Activated gamma-delta T cell (primary cell): ENCODE measurements around the gene ATF6B.
"Not testable (repeated sequence)": the region's sequence is repeated elsewhere in the genome, so short reads cannot be mapped to it uniquely, and the experiment has no call there.

ENCODE experiments used
- DNase-seq: peaks from one replicate; lab custom pipeline; 2025; lab: John Stamatoyannopoulos, UW

Gene ATF6B

GRCh38 chr6:32107406-32107805, 20.6 kb downstream of the ATF6B start:
- DNase-seq: no peak

- no peak for DNase-seq
Observed at GRCh38 chr6:32105433-32105832, 22.6 kb downstream of the ATF6B start.

GRCh38 chr6:32102255-32102654, 25.8 kb downstream of the ATF6B start:
- no peak for DNase-seq

GRCh38 chr6:32100251-32100650, 27.8 kb downstream of the ATF6B start:
- DNase-seq: not testable (repeated sequence)

- no peak for DNase-seq
Observed at GRCh38 chr6:32097364-32097763, 30.7 kb downstream of the ATF6B start.

- DNase-seq: no peak
Observed at GRCh38 chr6:32096394-32097258, 31.4 kb downstream of the ATF6B start.

- no peak for DNase-seq
Observed at GRCh38 chr6:32096087-32096393, 32.0 kb downstream of the ATF6B start.

- DNase-seq: no peak
Observed at GRCh38 chr6:32095338-32096086, 32.5 kb downstream of the ATF6B start.

GRCh38 chr6:32092760-32093497, 35.1 kb downstream of the ATF6B start:
- DNase-seq: no peak

- DNase-seq: no peak
Observed at GRCh38 chr6:32089082-32089828, 38.8 kb downstream of the ATF6B start.

- no peak for DNase-seq
Observed at GRCh38 chr6:32088487-32089049, 39.5 kb downstream of the ATF6B start.

GRCh38 chr6:32087574-32088486, 40.2 kb downstream of the ATF6B start:
- DNase-seq: peak; percentile 28

- DNase-seq: no peak
Observed at GRCh38 chr6:32086661-32087573, 41.1 kb downstream of the ATF6B start.

GRCh38 chr6:32085759-32086459, 42.1 kb downstream of the ATF6B start:
- DNase-seq: no peak

GRCh38 chr6:32084780-32085179, 43.3 kb downstream of the ATF6B start:
- no peak for DNase-seq

- DNase-seq: no peak
Observed at GRCh38 chr6:32083812-32084768, 44.0 kb downstream of the ATF6B start.

GRCh38 chr6:32082935-32083334, 45.1 kb downstream of the ATF6B start:
- DNase-seq: no peak

GRCh38 chr6:32082478-32082877, 45.6 kb downstream of the ATF6B start:
- no peak for DNase-seq
